Measurements from ENCODE around the gene CIC.
A peak's percentile ranks its signal among the peaks of the same experiment; 100 is the strongest.
"Not testable (repeated sequence)": the region's sequence is repeated elsewhere in the genome, so short reads cannot be mapped to it uniquely, and the experiment has no call there.

Gene CIC

GRCh38 chr19:42333975-42334696 is 65.1 kb downstream of the CIC start:
- no peak for DNase-seq
- ATAC-seq = peak; percentile 10

- no peak for DNase-seq
- ATAC-seq = no peak
These were observed 65.8 kb downstream of the CIC start for GRCh38 chr19:42334697-42335373.

- ATAC-seq (no peak), DNase-seq (no peak)
These were observed 66.4 kb downstream of the CIC start for GRCh38 chr19:42335374-42335936.

GRCh38 chr19:42335971-42336370 is 66.9 kb downstream of the CIC start:
- ATAC-seq = no peak
- no peak for DNase-seq

- not testable (repeated sequence) for ATAC-seq
These were observed 70.2 kb downstream of the CIC start for GRCh38 chr19:42339126-42339860.

GRCh38 chr19:42339922-42340321 is 70.9 kb downstream of the CIC start:
- DNase-seq, ATAC-seq: not testable (repeated sequence)

More at GRCh38 chr19:42339126-42339860, 70.2 kb downstream of the CIC start:
- not testable (repeated sequence) for DNase-seq

- DNase-seq (no peak), ATAC-seq (no peak)
These were observed 74.5 kb downstream of the CIC start for GRCh38 chr19:42343344-42344110.

- ATAC-seq = no peak
These were observed 75.4 kb downstream of the CIC start for GRCh38 chr19:42344336-42344893.

More at GRCh38 chr19:42344336-42344893, 75.4 kb downstream of the CIC start:
- DNase-seq = no peak
